K562 (cell line): ENCODE results near the gene DCUN1D2. TPM values are rescaled to one million over a fixed set of nuclear protein-coding genes. Genes with fewer than 3 reads are reported as not detected.

Source experiments
- ATAC-seq: fragments of 200-7000 bp; cut with Tn5 transposase; 3 replicates; pipeline ENCODE4 v1.9.1; 2020; ENCODE audit warnings: moderate library complexity
- BruUV-seq: library from RNA; stranded (reverse); fragments of 400-500 nt; replicated peaks from 2 replicates; lab custom pipeline; 2021; lab: Mats Ljungman, UMichigan
- CTCF ChIA-PET: fragments of 300-600 bp; formaldehyde crosslinking; extraction: SDS; loops from one replicate; lab custom pipeline; 2021; ENCODE audit warnings: low intra/inter-chr PET ratio; lab: Yijun Ruan, JAX
- POLR2A ChIA-PET: fragments of 300-600, 350-650 bp; sonication (Branson Sonifier 250); formaldehyde crosslinking; extraction: SDS; loops from one replicate; lab custom pipeline; 2021; ENCODE audit warnings: antibody characterized with exemption, inconsistent platforms; lab: Yijun Ruan, JAX
- DNase-seq, 4 experiments: peaks; one replicate each; pipeline versions ENCODE4 v3.0.0 to v3.0.0-alpha.2; 2011 to 2018; ENCODE audit warnings: low spot score in 3 of 4, mixed read lengths in 3 of 4; ENCODE audit errors: extremely low read depth in 1 of 4
- FAIRE-seq: peaks from 2 replicates; lab custom pipeline; 2011; peaks lifted over from hg19 to GRCh38; lab: Jason Lieb, UNC
- H2AFZ ChIP-seq: 2 replicates; pipeline ENCODE4 v1.6.0; 2011; ENCODE audit warnings: low read depth, low read length, control low read depth, inconsistent platforms
- H3K27ac ChIP-seq: fragments of 200-600 bp; 3 replicates; pipeline ENCODE4 v1.8.0; 2011; ENCODE audit warnings: low read depth, mild to moderate bottlenecking, control low read depth, inconsistent platforms, low read length, moderate library complexity, mixed read lengths; ENCODE audit errors: extremely low read depth
- H3K27me3 ChIP-seq, 2 experiments: fragments of 300-600 bp in 1 of 2; 2 replicates in 1 of 2; 3 replicates in 1 of 2; pipeline versions ENCODE4 v1.6.0 to v1.8.0; 2011; ENCODE audit warnings: inconsistent platforms in 2 of 2, low read length in 2 of 2, mild to moderate bottlenecking in 1 of 2, mixed read lengths in 1 of 2, moderate library complexity in 1 of 2; ENCODE audit not compliant: control insufficient read depth in 2 of 2, insufficient read depth in 2 of 2
- H3K36me3 ChIP-seq: fragments of 300-600 bp; 3 replicates; pipeline ENCODE4 v1.8.0; 2011; ENCODE audit warnings: mild to moderate bottlenecking, low read length, inconsistent platforms; ENCODE audit not compliant: control insufficient read depth, insufficient read depth
- H3K4me1 ChIP-seq, 2 experiments: fragments of 200-600 bp in 1 of 2; replicated peaks in 1 of 2; 2 replicates in 1 of 2; 3 replicates in 1 of 2; pipeline versions ENCODE4 v1.5.1 to v1.8.0; 2011; ENCODE audit warnings: inconsistent platforms in 2 of 2, low read length in 2 of 2, mild to moderate bottlenecking in 1 of 2, mixed read lengths in 1 of 2, moderate library complexity in 1 of 2; ENCODE audit not compliant: control insufficient read depth in 2 of 2, insufficient read depth in 2 of 2
- H3K4me2 ChIP-seq: 2 replicates; pipeline ENCODE4 v1.6.1; 2011; ENCODE audit warnings: low read length, control low read depth, inconsistent platforms, mixed read lengths; ENCODE audit not compliant: insufficient read depth
- H3K4me3 ChIP-seq: fragments of 200-600 bp; sonication (generic), shearing (Covaris generic); 2 replicates; pipeline ENCODE4 v1.5.1; 2016; ENCODE audit warnings: control low read depth, inconsistent platforms
- H3K79me2 ChIP-seq: fragments of 200-600 bp; 3 replicates; pipeline ENCODE4 v1.8.0; 2011; ENCODE audit warnings: low read length, inconsistent platforms; ENCODE audit not compliant: control insufficient read depth, insufficient read depth
- H3K9ac ChIP-seq, 2 experiments: 2 replicates each; pipeline versions ENCODE4 v1.6.0 to v1.6.1; 2011; ENCODE audit warnings: low read depth in 2 of 2, low read length in 2 of 2, control low read depth in 1 of 2, inconsistent platforms in 1 of 2, mild to moderate bottlenecking in 1 of 2, mixed read lengths in 1 of 2; ENCODE audit not compliant: insufficient read depth in 1 of 2
- H3K9me1 ChIP-seq: one replicate; pipeline ENCODE4 v1.6.0; 2011; ENCODE audit warnings: inconsistent platforms, mild to moderate bottlenecking, low read length, moderate library complexity; ENCODE audit not compliant: control insufficient read depth, insufficient read depth
- H3K9me3 ChIP-seq: replicated peaks from 2 replicates; pipeline ENCODE4 v1.5.1; 2011; ENCODE audit warnings: low read depth, low read length, inconsistent platforms; ENCODE audit not compliant: control insufficient read depth, insufficient read depth
- H4K20me1 ChIP-seq: replicated peaks from 2 replicates; pipeline ENCODE4 v1.6.1; 2011; ENCODE audit warnings: low read length, inconsistent platforms, mixed read lengths; ENCODE audit not compliant: control insufficient read depth, insufficient read depth
- FIP1L1 ChIP-seq: fragments of 200-400 bp; formaldehyde crosslinking; IDR thresholded peaks from 2 replicates; pipeline ENCODE4 v1.6.1; 2018; ENCODE audit warnings: mild to moderate bottlenecking, low read depth, low read length; ENCODE audit not compliant: poor library complexity, severe bottlenecking
- HES1 ChIP-seq: fragments of 450-650 bp; IDR thresholded peaks from 2 replicates; pipeline ENCODE4 v1.6.1; 2016; ENCODE audit warnings: low read depth, mild to moderate bottlenecking, moderate library complexity
- HINFP ChIP-seq: fragments of 450-650 bp; conservative IDR thresholded peaks from 2 replicates; pipeline ENCODE4 v1.6.1; 2016; ENCODE audit warnings: missing genetic modification characterization, low read depth, mild to moderate bottlenecking, control low read depth, missing compliant biosample characterization
- IRF1 ChIP-seq: sonication (generic); formaldehyde crosslinking; IDR thresholded peaks from 2 replicates; pipeline ENCODE4 v1.8.0; 2022; ENCODE audit warnings: missing genetic modification reagents, mild to moderate bottlenecking, borderline replicate concordance
- NCOR1 ChIP-seq: fragments of 450-650 bp; IDR thresholded peaks from 2 replicates; pipeline ENCODE4 v1.6.1; 2016; ENCODE audit warnings: mild to moderate bottlenecking, moderate library complexity
- PTTG1 ChIP-seq: fragments of 450-650 bp; IDR thresholded peaks from 2 replicates; pipeline ENCODE4 v1.6.1; 2016; ENCODE audit warnings: low read depth, mild to moderate bottlenecking, missing genetic modification characterization, missing compliant biosample characterization
- ZNF134 ChIP-seq: fragments of 250-450 bp; sonication (Bioruptor Pico); conservative IDR thresholded peaks from 2 replicates; pipeline ENCODE4 v1.4.0; 2020
- ZNF197 ChIP-seq: fragments of 200-800 bp; sonication (Bioruptor generic); IDR thresholded peaks from 2 replicates; pipeline ENCODE4 v1.6.1; 2016; ENCODE audit warnings: low read depth, missing genetic modification characterization, missing compliant biosample characterization
- ZNF324 ChIP-seq: fragments of 250-450 bp; sonication (Bioruptor Pico); IDR thresholded peaks from 2 replicates; pipeline ENCODE4 v1.4.0; 2020; ENCODE audit warnings: mild to moderate bottlenecking
- WGBS: fragments of 100-300 bp; shearing (Covaris generic); methylation state at CpG from one replicate; pipeline ENCODE4 v1.1.6; 2016; ENCODE audit warnings: low coverage, mixed read lengths; ENCODE audit not compliant: insufficient coverage; ENCODE audit errors: missing lambda C conversion rate; 5-methylcytosine and 5-hydroxymethylcytosine counted together
- in situ Hi-C: fragments of 300-500 bp; cut with MboI; formaldehyde crosslinking; loops from 4 replicates; pipeline ENCODE4 v1.15.0; 2018; ENCODE audit warnings: inconsistent platforms, mixed read lengths
- intact Hi-C: fragments of 100-400 bp; cut with micrococcal nuclease; formaldehyde crosslinking; loops from 2 replicates; pipeline ENCODE4 v1.14.2; 2022
- polyA plus RNA-seq, 8 experiments: library from polyadenylated mRNA; depleted of rRNA in 4 of 8; stranded (reverse) in 5 of 8; unstranded in 3 of 8; fragments of >200 nt; fragmentation: Nextera tagmentation in 2 of 8; fragmentation: Illumina TruSeq in 1 of 8; extraction: Ambion mirVana in 2 of 8; extraction: Trizol in 1 of 8; gene quantifications; 2 replicates each; pipeline versions ENCODE4 v1.2.1 to v1.2.3, GENCODE V29; 2011 to 2014; ENCODE audit warnings: inconsistent platforms in 1 of 8, missing spikeins in 1 of 8
- total RNA-seq, 7 experiments: library from RNA; depleted of rRNA in 6 of 7; stranded (reverse); fragments of >200 nt in 6 of 7; fragmentation: Illumina TruSeq in 2 of 7; extraction: Trizol in 2 of 7; gene quantifications; 2 replicates each; pipeline versions ENCODE4 v1.2.1 to v1.2.3, GENCODE V29; 2011 to 2021; ENCODE audit warnings: low replicate concordance in 1 of 7

Gene DCUN1D2
- total and polyA plus RNA-seq, 9 of the 15 experiments (the other 6 are each of a cell fraction or from before 2014, with no cell fraction given): 2.1 to 16.8 (median 11.1) TPM

- DNase-seq: no peak
- H2AFZ ChIP-seq: no peak overlapping the region
- H3K36me3 ChIP-seq: peaks cover 48% of the 10 kb centered on the region
- in situ Hi-C loops (no loop called here), intact Hi-C loops (no loop called here)
- no peak overlapping the region for H3K27ac ChIP-seq
- POLR2A ChIA-PET: no interaction called here
- H4K20me1 ChIP-seq: no peaks in the 10 kb centered on the region
- H3K4me2 ChIP-seq: no peak overlapping the region
- no peaks in the 10 kb centered on the region for H3K27me3 ChIP-seq
- no peaks in the 10 kb centered on the region for H3K4me1 ChIP-seq
- TF ChIP-seq FIP1L1: no peak
- TF ChIP-seq NCOR1: no peak
- no peak for TF ChIP-seq ZNF324
- no peak for TF ChIP-seq ZNF134
- TF ChIP-seq HES1: no peak
- no peak for TF ChIP-seq PTTG1 (tag)
- TF ChIP-seq HINFP: no peak
- no peak for TF ChIP-seq ZNF197 (CRISPR knock-in tag)
- no peak for TF ChIP-seq IRF1 (CRISPR knock-in tag)
- H3K4me3 ChIP-seq: no peak overlapping the region
- WGBS: 82% methylated on average over 14 of the region's 28 CpGs
- BruUV-seq: no TSS peak
- CTCF ChIA-PET: no interaction called here
- H3K9ac ChIP-seq: no peak overlapping the region
- no peaks in the 10 kb centered on the region for H3K9me1 ChIP-seq
- H3K9me3 ChIP-seq: no peaks in the 10 kb centered on the region
- no peak for FAIRE-seq
- no peak for ATAC-seq
- no peaks in the 10 kb centered on the region; the same call in 2 of the 3 replicates for H3K79me2 ChIP-seq
Measured at GRCh38 chr13:113472355-113473025, 18.0 kb downstream of the DCUN1D2 start.
